Coronary artery (tissue), 2 donors: Measurements from ENCODE around the gene ADAMTS6.

Experiments used
- DNase-seq: peaks from one replicate; pipeline ENCODE4 v3.0.0-alpha.2; 2017; ENCODE audit warnings: low spot score
- H3K27ac ChIP-seq, 2 donors: fragments of 200-600 bp; sonication (generic); one replicate each; pipeline ENCODE4 v1.5.1; 2016 to 2019
- H3K4me3 ChIP-seq: fragments of 200-600 bp; sonication (generic); 2 replicates; pipeline ENCODE4 v1.5.1; 2016; ENCODE audit warnings: mild to moderate bottlenecking, moderate library complexity
- TF ChIP-seq, protein P1 (sequence below): fragments of 200-600 bp; sonication (generic); IDR thresholded peaks from one replicate; pipeline ENCODE4 v1.5.1; 2019; ENCODE audit warnings: antibody characterized with exemption

ADAMTS6 gene

GRCh38 chr5:65441800-65442199 is 39.9 kb downstream of the ADAMTS6 start:
- Histone ChIP-seq H3K27ac (no peak overlapping the region), H3K4me3 (no peak overlapping the region)
- TF ChIP-seq, protein P1, sequence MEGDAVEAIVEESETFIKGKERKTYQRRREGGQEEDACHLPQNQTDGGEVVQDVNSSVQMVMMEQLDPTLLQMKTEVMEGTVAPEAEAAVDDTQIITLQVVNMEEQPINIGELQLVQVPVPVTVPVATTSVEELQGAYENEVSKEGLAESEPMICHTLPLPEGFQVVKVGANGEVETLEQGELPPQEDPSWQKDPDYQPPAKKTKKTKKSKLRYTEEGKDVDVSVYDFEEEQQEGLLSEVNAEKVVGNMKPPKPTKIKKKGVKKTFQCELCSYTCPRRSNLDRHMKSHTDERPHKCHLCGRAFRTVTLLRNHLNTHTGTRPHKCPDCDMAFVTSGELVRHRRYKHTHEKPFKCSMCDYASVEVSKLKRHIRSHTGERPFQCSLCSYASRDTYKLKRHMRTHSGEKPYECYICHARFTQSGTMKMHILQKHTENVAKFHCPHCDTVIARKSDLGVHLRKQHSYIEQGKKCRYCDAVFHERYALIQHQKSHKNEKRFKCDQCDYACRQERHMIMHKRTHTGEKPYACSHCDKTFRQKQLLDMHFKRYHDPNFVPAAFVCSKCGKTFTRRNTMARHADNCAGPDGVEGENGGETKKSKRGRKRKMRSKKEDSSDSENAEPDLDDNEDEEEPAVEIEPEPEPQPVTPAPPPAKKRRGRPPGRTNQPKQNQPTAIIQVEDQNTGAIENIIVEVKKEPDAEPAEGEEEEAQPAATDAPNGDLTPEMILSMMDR = no peak
- DNase-seq = no peak

DNA sequence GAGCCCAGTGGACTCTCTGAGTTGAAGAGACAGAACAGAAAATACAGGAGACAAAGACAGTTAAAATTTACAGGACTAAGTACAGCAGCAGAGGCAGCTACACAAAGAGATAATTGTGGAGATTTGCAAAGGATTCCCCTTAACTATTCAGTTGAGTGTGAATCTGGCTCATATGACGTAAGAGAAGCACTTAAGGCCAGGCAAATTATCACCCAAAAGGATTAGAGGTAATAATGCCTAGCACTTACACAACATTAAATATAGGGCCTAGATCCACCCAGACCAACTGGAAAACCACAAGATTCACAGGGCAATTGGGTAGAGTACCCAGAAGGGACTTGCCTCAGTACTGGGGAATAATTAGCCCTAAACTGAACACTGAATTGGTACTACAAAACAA is 41.3 kb downstream of the ADAMTS6 start:
- no peak overlapping the region for H3K27ac ChIP-seq
- H3K4me3 ChIP-seq = no peak overlapping the region
- TF ChIP-seq, protein P1 = no peak
- DNase-seq = no peak

- H3K27ac ChIP-seq = no peak overlapping the region
- DNase-seq = no peak
- no peak overlapping the region for H3K4me3 ChIP-seq
- TF ChIP-seq, protein P1 = no peak
Observed at GRCh38 chr5:65434122-65434521, 47.6 kb downstream of the ADAMTS6 start.

DNA sequence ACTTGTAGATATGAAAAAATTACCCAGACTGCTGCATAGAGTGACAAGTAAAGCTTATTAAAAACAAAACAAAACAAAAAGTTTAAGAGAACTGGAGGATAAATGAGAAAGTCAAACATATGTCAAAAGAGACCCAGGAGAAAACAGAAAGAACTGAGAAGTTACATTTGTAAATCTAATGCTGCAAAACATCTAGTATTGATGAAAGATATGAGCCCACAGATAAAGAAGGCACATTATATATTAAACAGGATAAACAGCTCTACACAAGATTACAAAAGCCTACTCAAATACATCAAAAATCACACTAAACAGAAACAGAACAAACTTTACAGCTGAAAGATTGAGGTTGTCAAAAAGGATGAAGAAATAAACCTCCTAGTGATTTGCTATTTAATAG is 55.1 kb downstream of the ADAMTS6 start:
- Histone ChIP-seq H3K4me3 (no peak overlapping the region), H3K27ac (no peak overlapping the region)
- TF ChIP-seq, protein P1 = no peak
- no peak for DNase-seq

DNA sequence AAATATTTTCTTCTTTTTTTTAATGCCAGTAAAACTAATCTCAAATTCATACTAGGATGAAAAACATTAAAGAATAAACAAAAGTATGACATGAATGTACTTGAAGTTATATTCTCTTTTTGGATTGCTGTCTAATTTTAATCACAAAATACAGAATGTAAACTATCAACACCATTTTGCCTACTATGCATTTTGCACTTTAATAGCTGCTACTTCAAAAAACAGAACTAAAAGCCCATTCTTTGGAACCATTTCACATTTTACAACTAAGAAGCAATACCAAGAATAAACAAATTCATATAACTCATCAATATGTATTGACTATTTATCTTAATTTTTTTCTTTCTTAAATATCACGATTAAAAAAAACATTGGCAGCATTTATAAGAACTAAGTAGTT is 58.1 kb downstream of the ADAMTS6 start:
- H3K27ac ChIP-seq = no peak overlapping the region
- no peak for DNase-seq
- TF ChIP-seq, protein P1 = no peak
- no peak overlapping the region for H3K4me3 ChIP-seq

DNA sequence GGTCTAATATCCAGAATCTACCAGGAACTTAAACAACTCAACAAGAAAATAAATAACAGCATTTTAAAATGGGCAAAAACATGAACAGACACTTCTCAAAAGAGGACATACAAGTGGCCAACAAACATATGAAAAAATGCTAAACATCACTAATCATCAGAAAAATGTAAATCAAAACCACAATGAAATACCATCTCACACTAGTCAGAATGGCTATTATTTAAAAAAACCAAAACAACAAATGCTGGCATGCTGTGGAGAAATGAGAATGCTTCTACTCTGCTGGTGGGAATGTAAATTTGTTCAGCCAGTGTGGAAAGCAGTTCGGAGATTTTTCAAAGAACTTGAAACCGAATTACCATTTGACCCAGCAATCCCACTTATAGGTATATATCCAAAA is 63.1 kb downstream of the ADAMTS6 start:
- H3K4me3 ChIP-seq = no peak overlapping the region
- TF ChIP-seq, protein P1 = no peak
- DNase-seq = no peak
- no peak overlapping the region for H3K27ac ChIP-seq

- Histone ChIP-seq H3K4me3 (no peak overlapping the region), H3K27ac (no peak overlapping the region)
- DNase-seq = no peak
- TF ChIP-seq, protein P1 = no peak
Observed at GRCh38 chr5:65413822-65414221, 67.9 kb downstream of the ADAMTS6 start.
